ENCODE measurements around the gene SRF.

DNA sequence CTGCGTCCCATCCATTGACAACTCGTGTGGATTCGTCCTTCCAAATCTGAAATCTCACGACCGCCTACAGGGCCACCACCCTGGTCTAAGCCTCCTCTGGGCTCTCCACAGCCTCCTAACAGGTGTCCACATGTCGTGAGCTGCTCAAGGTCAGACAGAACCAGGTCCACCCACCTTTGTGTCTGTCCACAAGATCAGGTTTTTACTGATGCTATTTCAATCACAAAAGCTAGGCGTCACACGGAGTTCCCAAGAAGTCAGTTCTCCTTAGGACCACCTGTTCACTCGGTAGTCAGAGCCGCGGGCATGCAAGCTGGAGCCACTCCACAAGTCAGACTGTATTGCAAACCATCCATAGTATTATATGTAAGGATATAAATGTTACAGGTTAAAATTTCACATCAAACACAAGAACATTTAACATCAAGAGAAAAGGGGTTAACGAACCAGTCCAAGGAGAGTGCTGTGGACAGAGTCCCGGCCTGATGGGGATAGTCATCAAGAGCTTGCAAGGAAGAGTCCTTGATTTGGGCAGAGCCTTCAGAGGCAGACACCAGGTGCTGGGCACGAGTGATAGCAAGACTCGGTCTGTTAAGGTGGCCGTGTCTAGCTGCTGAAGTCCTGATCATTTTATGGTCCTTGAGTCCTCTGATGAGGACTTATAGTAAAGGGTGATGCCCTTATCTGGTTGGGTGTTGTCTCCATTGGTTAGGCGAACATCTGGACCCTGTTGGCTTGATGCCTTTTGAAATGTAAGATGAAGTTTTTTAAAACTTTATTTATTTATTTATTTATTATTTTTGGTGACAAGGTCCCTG, 58.9 kb downstream of the SRF start:
- TF ChIP-seq CTCF (IDR thresholded peaks at IDR 0.05): no peak
- TF ChIP-seq EP300 (IDR thresholded peaks at IDR 0.05): no peak
